Gastroesophageal sphincter (tissue), 3 donors: ENCODE measurements around the gene TERF2IP.

ENCODE experiments used
- EP300 ChIP-seq: sonication (generic); formaldehyde crosslinking; IDR thresholded peaks from one replicate; pipeline ENCODE4 v1.6.1; 2017; ENCODE audit warnings: antibody characterized with exemption, mild to moderate bottlenecking
- POLR2A ChIP-seq, 2 donors: fragments of 450-650 bp; IDR thresholded peaks; one replicate each; pipeline ENCODE4 v1.6.1; 2017; ENCODE audit warnings: antibody characterized with exemption in 2 of 2, mild to moderate bottlenecking in 2 of 2, moderate library complexity in 1 of 2
- TF ChIP-seq, protein P1 (sequence below), 4 experiments: fragments of 200-600 bp in 2 of 4; fragments of 450-650 bp in 2 of 4; sonication (generic) in 1 of 4; IDR thresholded peaks; one replicate each; pipeline ENCODE4 v1.5.1; 2017 to 2019; ENCODE audit warnings: antibody characterized with exemption in 4 of 4, mild to moderate bottlenecking in 2 of 4, moderate library complexity in 2 of 4

DNA sequence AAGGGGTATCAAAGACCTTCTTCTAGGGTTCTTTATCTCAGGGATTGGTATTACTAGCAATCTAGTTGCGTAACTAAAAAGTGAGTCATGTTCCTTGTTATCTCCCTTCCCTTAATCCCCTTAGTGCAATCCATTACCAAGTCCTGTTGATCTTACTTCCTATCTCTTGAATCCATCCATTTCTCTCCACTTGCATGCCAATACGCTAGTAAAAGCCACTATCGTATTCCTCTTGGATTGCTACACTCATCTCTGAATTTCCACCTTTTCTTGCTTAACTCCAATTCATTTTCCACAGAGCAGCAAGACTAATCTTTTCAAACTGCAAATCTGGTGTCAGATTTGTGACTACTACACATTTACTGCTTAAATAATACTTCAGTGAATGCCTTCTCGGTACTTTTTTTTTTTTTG lies 22.6 kb upstream of the TERF2IP start:
- TF ChIP-seq, protein P1, sequence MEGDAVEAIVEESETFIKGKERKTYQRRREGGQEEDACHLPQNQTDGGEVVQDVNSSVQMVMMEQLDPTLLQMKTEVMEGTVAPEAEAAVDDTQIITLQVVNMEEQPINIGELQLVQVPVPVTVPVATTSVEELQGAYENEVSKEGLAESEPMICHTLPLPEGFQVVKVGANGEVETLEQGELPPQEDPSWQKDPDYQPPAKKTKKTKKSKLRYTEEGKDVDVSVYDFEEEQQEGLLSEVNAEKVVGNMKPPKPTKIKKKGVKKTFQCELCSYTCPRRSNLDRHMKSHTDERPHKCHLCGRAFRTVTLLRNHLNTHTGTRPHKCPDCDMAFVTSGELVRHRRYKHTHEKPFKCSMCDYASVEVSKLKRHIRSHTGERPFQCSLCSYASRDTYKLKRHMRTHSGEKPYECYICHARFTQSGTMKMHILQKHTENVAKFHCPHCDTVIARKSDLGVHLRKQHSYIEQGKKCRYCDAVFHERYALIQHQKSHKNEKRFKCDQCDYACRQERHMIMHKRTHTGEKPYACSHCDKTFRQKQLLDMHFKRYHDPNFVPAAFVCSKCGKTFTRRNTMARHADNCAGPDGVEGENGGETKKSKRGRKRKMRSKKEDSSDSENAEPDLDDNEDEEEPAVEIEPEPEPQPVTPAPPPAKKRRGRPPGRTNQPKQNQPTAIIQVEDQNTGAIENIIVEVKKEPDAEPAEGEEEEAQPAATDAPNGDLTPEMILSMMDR (IDR thresholded peaks at IDR 0.05) = no peak
- no peak for TF ChIP-seq POLR2A (IDR thresholded peaks at IDR 0.05)
- no peak for TF ChIP-seq EP300
